ENCODE results near the gene EYA3.

EYA3 gene

GRCh38 chr1:28130901-28131300, 42.5 kb upstream of the EYA3 start:
- Histone ChIP-seq H3K9me2 (replicated peaks; ENCODE audit: insufficient read depth, low read length) (no peaks in the 10 kb centered on the region), H3K36me3 (replicated peaks; ENCODE audit: insufficient read depth, low read length) (no peaks in the 10 kb centered on the region), H3K9ac (ENCODE audit: low read length) (no peak overlapping the region), H3K4me2 (ENCODE audit: low read depth, low read length) (no peak overlapping the region), H3K27ac (ENCODE audit: low read length) (no peak overlapping the region), H2AFZ (ENCODE audit: low read length) (no peak overlapping the region), H3F3A (ENCODE audit: insufficient read depth, low read length) (no peaks in the 10 kb centered on the region), H3K79me2 (ENCODE audit: low read length) (no peaks in the 10 kb centered on the region), H3K27me3 (replicated peaks; ENCODE audit: insufficient read depth, low read length) (no peaks in the 10 kb centered on the region), H3K9me3 (replicated peaks; ENCODE audit: insufficient read depth, low read length) (no peaks in the 10 kb centered on the region), H4K20me1 (ENCODE audit: insufficient read depth, low read length) (no peaks in the 10 kb centered on the region), H3K4me1 (ENCODE audit: low read length) (peaks cover 10% of the 10 kb centered on the region), H3K4me3 (ENCODE audit: low read length) (no peak overlapping the region)
- no peak for TF ChIP-seq EZH2 (optimal IDR thresholded peaks at IDR 0.05; ENCODE audit: low read depth, low read length)
- TF ChIP-seq EZH2phosphoT487 (IDR thresholded peaks at IDR 0.05; ENCODE audit: low read length), result no peak
- no peak for TF ChIP-seq CTCF (IDR thresholded peaks at IDR 0.05; ENCODE audit: low read length)
- DNase-seq, result no peak

DNA sequence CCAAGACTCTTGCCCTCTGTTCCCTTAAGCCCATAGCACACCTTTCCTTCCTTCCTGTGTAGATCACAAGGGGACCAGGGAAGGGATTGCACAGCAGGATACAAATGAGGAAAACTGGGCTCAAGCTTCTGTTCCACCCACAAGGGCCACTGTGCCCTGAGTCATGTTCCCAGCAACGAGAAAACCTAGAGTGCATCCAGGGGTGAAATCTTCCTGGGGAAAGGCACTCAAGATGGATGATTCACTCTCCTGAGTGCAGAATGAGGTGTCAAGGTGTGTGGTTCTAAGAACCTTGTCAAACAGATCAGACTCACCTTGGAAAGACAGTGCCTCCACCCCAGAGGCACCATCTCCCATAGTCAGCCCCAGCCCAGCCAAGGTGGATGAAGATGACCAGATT, 40.7 kb upstream of the EYA3 start:
- Histone ChIP-seq H3K9me2 (replicated peaks; ENCODE audit: insufficient read depth, low read length) (no peaks in the 10 kb centered on the region), H3K27ac (ENCODE audit: low read length) (no peak overlapping the region), H3K36me3 (replicated peaks; ENCODE audit: insufficient read depth, low read length) (no peaks in the 10 kb centered on the region), H3F3A (ENCODE audit: insufficient read depth, low read length) (no peaks in the 10 kb centered on the region), H2AFZ (ENCODE audit: low read length) (no peak overlapping the region), H3K9me3 (replicated peaks; ENCODE audit: insufficient read depth, low read length) (no peaks in the 10 kb centered on the region), H3K4me2 (ENCODE audit: low read depth, low read length) (no peak overlapping the region), H4K20me1 (ENCODE audit: insufficient read depth, low read length) (no peaks in the 10 kb centered on the region), H3K9ac (ENCODE audit: low read length) (no peak overlapping the region), H3K79me2 (ENCODE audit: low read length) (no peaks in the 10 kb centered on the region), H3K4me3 (ENCODE audit: low read length) (no peak overlapping the region), H3K4me1 (ENCODE audit: low read length) (peaks cover 10% of the 10 kb centered on the region), H3K27me3 (replicated peaks; ENCODE audit: insufficient read depth, low read length) (no peaks in the 10 kb centered on the region)
- no peak for DNase-seq
- no peak for TF ChIP-seq EZH2 (optimal IDR thresholded peaks at IDR 0.05; ENCODE audit: low read depth, low read length)
- no peak for TF ChIP-seq EZH2phosphoT487 (IDR thresholded peaks at IDR 0.05; ENCODE audit: low read length)
- TF ChIP-seq CTCF (IDR thresholded peaks at IDR 0.05; ENCODE audit: low read length), result no peak

DNA sequence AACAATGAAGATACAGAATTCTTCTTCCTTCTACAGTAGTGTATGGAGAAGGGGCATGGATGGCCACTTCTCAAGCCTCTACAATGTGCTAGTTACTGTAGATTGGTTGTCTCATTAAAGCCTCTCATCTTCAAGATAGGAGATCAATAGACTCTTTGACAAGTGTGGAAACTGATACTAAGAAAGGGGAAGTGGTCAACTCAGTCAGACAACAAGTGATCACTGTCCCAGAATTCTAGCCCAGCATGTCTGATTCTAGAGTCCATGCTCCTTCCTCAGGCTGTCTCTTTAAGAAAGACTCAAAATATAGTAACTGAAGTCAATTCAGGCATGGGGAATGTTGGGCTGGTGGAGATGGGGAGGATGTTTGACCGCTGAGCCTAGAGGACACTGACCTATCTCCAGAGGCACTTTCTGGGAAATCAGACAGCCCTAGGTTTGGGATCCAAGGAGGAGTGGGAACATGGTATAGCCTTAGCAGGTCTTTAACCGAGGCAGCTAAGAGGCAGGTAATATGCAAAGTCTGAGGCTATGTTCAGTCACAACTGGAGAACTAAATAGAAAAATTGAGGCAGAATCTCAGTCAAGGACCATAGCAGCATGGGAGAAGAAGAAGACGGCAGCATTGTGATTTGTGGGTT, 39.3 kb upstream of the EYA3 start:
- Histone ChIP-seq H3K4me2 (ENCODE audit: low read depth, low read length) (no peak overlapping the region), H3K27me3 (replicated peaks; ENCODE audit: insufficient read depth, low read length) (no peaks in the 10 kb centered on the region), H3K9me2 (replicated peaks; ENCODE audit: insufficient read depth, low read length) (no peaks in the 10 kb centered on the region), H3K9me3 (replicated peaks; ENCODE audit: insufficient read depth, low read length) (no peaks in the 10 kb centered on the region), H3F3A (ENCODE audit: insufficient read depth, low read length) (no peaks in the 10 kb centered on the region), H3K4me1 (ENCODE audit: low read length) (peaks cover 9% of the 10 kb centered on the region), H4K20me1 (ENCODE audit: insufficient read depth, low read length) (no peaks in the 10 kb centered on the region), H2AFZ (ENCODE audit: low read length) (no peak overlapping the region), H3K79me2 (ENCODE audit: low read length) (no peaks in the 10 kb centered on the region), H3K36me3 (replicated peaks; ENCODE audit: insufficient read depth, low read length) (no peaks in the 10 kb centered on the region), H3K27ac (ENCODE audit: low read length) (no peak overlapping the region), H3K9ac (ENCODE audit: low read length) (no peak overlapping the region), H3K4me3 (ENCODE audit: low read length) (no peak overlapping the region)
- TF ChIP-seq EZH2phosphoT487 (IDR thresholded peaks at IDR 0.05; ENCODE audit: low read length), result no peak
- TF ChIP-seq CTCF (IDR thresholded peaks at IDR 0.05; ENCODE audit: low read length), result no peak
- TF ChIP-seq EZH2 (optimal IDR thresholded peaks at IDR 0.05; ENCODE audit: low read depth, low read length), result no peak
- no peak for DNase-seq

Data from MM.1S (cell line).